Thyroid gland (tissue), 4 donors: Measurements from ENCODE around the gene EDNRA. TPM values are rescaled to one million over a fixed set of nuclear protein-coding genes. Genes with fewer than 3 reads are reported as not detected.
A peak's percentile ranks its signal among the peaks of the same experiment; 100 is the strongest.

ENCODE experiments used
- DNase-seq, 2 donors: peaks; one replicate each; pipeline ENCODE4 v3.0.0-alpha.2; 2019
- H3K27ac ChIP-seq, 3 donors: fragments of 200-600 bp; sonication (generic); 1 replicate in 2 of 3; 2 replicates in 1 of 3; pipeline ENCODE4 v1.5.1; 2016 to 2019; ENCODE audit warnings: mild to moderate bottlenecking in 1 of 3, moderate library complexity in 1 of 3
- H3K27me3 ChIP-seq: fragments of 200-600 bp; sonication (generic); one replicate; pipeline ENCODE4 v1.5.1; 2019
- H3K36me3 ChIP-seq, 2 donors: fragments of 200-600 bp; sonication (generic); one replicate each; pipeline ENCODE4 v1.5.1; 2016 to 2019
- H3K4me1 ChIP-seq, 2 donors: fragments of 200-600 bp; sonication (generic); one replicate each; pipeline ENCODE4 v1.5.1; 2017 to 2019
- H3K4me3 ChIP-seq, 3 donors: fragments of 200-600 bp; sonication (generic); replicated peaks in 1 of 3; 1 replicate in 2 of 3; 2 replicates in 1 of 3; pipeline ENCODE4 v1.5.1; 2016; ENCODE audit warnings: mild to moderate bottlenecking in 1 of 3
- H3K9me3 ChIP-seq: fragments of 200-600 bp; sonication (generic); one replicate; pipeline ENCODE4 v1.5.1; 2017
- POLR2A ChIP-seq, 2 donors: fragments of 450-650 bp; IDR thresholded peaks; one replicate each; pipeline ENCODE4 v1.6.1; 2017; ENCODE audit warnings: antibody characterized with exemption in 2 of 2, mild to moderate bottlenecking in 2 of 2, moderate library complexity in 1 of 2
- WGBS, 2 donors: methylation state at CpG; one replicate each; pipeline ENCODE4 v1.1.5; 2017; 5-methylcytosine and 5-hydroxymethylcytosine counted together
- intact Hi-C: fragments of 100-400 bp; cut with DNase I; formaldehyde crosslinking; loops from one replicate; pipeline ENCODE4 v1.15.1; 2023
- total RNA-seq, 4 donors: library from RNA; depleted of rRNA; stranded (reverse); fragments of >200 nt; gene quantifications; one replicate each; pipeline ENCODE4 v1.2.3, GENCODE V29; 2016
- TF ChIP-seq, protein P1 (sequence below), 6 experiments: fragments of 200-600 bp in 3 of 6; fragments of 450-650 bp in 3 of 6; sonication (generic) in 3 of 6; IDR thresholded peaks; one replicate each; pipeline ENCODE4 v1.5.1; 2016 to 2019; ENCODE audit warnings: antibody characterized with exemption in 6 of 6, mild to moderate bottlenecking in 2 of 6, inconsistent platforms in 1 of 6, moderate library complexity in 1 of 6

EDNRA gene
- total RNA-seq, 4 donors from 2014 or later: 5.9 to 7.7 (median 6.8) TPM

DNA sequence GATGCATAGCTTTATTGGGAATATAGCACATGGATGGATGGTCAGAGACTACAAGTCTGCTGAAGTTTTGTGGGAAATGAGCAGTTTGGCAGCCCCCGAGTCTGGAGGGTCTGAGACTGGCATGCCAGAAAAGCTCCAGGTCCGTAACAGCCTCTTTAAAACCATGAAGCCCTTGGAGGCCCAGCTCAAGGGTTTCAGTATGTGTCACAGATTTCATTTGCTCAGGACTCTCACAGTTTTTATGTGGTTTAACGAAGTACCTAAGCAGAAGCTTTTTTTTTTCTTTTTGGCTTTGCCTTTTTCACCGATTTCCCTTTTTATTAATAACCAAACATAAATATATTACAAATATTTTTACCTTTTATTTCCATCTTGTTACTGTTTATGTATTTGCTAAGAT is 105.7 kb downstream of the EDNRA start:
- H3K27me3 ChIP-seq: no peaks in the 10 kb centered on the region
- TF ChIP-seq POLR2A (IDR thresholded peaks at IDR 0.05): no peak
- TF ChIP-seq, protein P1, sequence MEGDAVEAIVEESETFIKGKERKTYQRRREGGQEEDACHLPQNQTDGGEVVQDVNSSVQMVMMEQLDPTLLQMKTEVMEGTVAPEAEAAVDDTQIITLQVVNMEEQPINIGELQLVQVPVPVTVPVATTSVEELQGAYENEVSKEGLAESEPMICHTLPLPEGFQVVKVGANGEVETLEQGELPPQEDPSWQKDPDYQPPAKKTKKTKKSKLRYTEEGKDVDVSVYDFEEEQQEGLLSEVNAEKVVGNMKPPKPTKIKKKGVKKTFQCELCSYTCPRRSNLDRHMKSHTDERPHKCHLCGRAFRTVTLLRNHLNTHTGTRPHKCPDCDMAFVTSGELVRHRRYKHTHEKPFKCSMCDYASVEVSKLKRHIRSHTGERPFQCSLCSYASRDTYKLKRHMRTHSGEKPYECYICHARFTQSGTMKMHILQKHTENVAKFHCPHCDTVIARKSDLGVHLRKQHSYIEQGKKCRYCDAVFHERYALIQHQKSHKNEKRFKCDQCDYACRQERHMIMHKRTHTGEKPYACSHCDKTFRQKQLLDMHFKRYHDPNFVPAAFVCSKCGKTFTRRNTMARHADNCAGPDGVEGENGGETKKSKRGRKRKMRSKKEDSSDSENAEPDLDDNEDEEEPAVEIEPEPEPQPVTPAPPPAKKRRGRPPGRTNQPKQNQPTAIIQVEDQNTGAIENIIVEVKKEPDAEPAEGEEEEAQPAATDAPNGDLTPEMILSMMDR (IDR thresholded peaks at IDR 0.05): no peak
- H3K27ac ChIP-seq: no peak overlapping the region
- intact Hi-C loops: loop anchor here (10.0 kb wide), 1 partner anchor 422 kb away; no protein-coding TSS in a partner anchor
- 67 to 71% methylated on average over 4 of the region's 4 CpGs for WGBS, 2 donors
- no peaks in the 10 kb centered on the region for H3K36me3 ChIP-seq
- H3K4me3 ChIP-seq: no peak overlapping the region
- H3K4me1 ChIP-seq: peaks cover 0 to 5% of the 10 kb centered on the region in 2 donors
- DNase-seq: no peak
- no peaks in the 10 kb centered on the region for H3K9me3 ChIP-seq

DNA sequence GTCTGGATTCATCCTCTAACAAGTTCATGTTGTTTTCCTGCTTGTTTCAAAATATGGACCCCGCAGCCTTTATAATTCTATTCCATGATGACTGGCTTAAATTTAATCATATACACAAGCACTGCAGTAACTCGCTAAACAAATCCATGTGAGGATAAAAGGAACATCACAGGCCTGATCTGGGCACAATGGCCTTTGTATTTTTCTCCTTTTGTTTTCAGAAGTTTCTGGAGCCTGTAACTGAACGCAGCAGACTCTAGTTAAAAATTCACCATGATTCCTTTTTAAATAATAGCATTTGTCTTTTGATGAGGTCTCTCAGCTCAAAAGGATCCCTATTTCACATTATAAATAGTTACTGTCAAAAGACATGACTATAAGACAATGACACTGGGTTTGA is 106.1 kb downstream of the EDNRA start:
- TF ChIP-seq POLR2A (IDR thresholded peaks at IDR 0.05): no peak
- TF ChIP-seq, protein P1 (IDR thresholded peaks at IDR 0.05): no peak
- Histone ChIP-seq H3K27me3 (no peaks in the 10 kb centered on the region), H3K4me3 (no peak overlapping the region), H3K36me3 (no peaks in the 10 kb centered on the region), H3K27ac (no peak overlapping the region), H3K4me1 (peaks cover 0 to 5% of the 10 kb centered on the region in 2 donors), H3K9me3 (no peaks in the 10 kb centered on the region)
- WGBS, 2 donors: 93 to 95% methylated on average over 3 of the region's 3 CpGs
- no peak for DNase-seq
- intact Hi-C loops: loop anchor here (10.0 kb wide), 1 partner anchor 422 kb away; no protein-coding TSS in a partner anchor

DNA sequence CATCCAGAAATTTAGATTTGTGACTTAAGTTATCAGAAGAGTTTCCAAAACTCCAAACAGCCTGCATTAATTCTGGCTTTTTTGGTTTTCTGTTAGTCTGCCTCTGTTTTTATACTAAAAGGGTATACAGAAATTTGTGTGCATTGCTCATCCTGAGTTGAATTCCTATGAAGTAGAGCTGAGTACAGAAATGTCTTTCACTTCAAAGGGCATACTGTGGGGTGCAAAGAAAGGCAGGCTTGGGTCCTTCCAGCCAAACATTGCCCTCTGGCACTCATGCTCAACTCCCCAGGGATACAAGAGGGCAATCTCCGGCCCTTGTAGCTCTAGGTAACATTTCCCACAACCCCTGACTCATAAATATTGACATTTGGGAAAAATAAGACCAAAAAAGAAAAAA is 108.7 kb downstream of the EDNRA start:
- Histone ChIP-seq H3K4me3 (no peak overlapping the region), H3K27ac (no peak overlapping the region)
- WGBS, 2 donors: 35 to 40% methylated on average over 1 of the region's 1 CpG

DNA sequence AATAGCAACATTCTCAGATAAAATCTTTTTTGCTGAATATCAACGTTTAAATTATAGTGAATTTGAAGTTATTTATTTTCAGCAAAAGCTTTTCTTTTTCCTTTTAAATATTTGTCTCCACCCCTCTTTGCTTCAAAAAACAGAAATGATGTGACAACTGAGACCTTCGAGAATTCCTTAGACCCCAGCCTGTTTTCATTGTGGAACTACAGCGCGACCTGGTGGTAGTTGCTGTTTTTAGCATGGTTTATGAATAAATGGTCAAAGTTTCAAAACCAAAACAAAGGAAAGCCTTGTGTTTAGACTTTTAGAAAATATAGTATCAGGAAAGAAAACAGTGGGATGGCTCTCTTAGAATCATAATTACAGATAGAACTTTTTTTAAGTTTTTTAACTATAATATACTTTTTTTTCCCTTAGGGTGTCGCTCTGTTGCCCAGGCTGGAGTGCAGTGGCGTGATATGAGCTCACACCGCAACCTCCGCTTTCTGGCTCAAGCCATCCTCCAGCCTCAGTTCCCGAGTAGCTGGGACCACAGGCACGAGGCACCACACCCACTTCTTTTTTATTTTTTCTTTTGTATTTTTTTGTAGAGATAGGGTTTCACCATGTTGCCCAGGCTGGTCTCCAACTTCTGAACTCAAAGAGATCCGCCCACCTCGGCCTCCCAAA is 109.5 kb downstream of the EDNRA start:
- no peak overlapping the region for H3K27ac ChIP-seq
- H3K27me3 ChIP-seq: no peaks in the 10 kb centered on the region
- peak; percentile 64 to 77 for DNase-seq
- H3K4me1 ChIP-seq: peaks cover 0 to 5% of the 10 kb centered on the region in 2 donors
- intact Hi-C loops: loop anchor here (5.0 to 10.0 kb wide), 2 partner anchors 73 to 274 kb away; no protein-coding TSS in a partner anchor
- 48% methylated on average over 12 of the region's 12 CpGs for WGBS, 2 donors
- H3K9me3 ChIP-seq: no peaks in the 10 kb centered on the region
- no peak overlapping the region for H3K4me3 ChIP-seq
- no peaks in the 10 kb centered on the region for H3K36me3 ChIP-seq
- TF ChIP-seq, protein P1 (IDR thresholded peaks at IDR 0.05): peak; percentile 50 to 91 (median 72)
- TF ChIP-seq POLR2A (IDR thresholded peaks at IDR 0.05): no peak

More for the DNA sequence above, 108.7 kb downstream of the EDNRA start:
- no peak for DNase-seq
- H3K36me3 ChIP-seq: no peaks in the 10 kb centered on the region
- peaks cover 0 to 5% of the 10 kb centered on the region in 2 donors for H3K4me1 ChIP-seq
- no peaks in the 10 kb centered on the region for H3K27me3 ChIP-seq
- no peaks in the 10 kb centered on the region for H3K9me3 ChIP-seq
- intact Hi-C loops: loop anchor here (10.0 kb wide), 1 partner anchor 425 kb away; no protein-coding TSS in a partner anchor
- TF ChIP-seq, protein P1 (IDR thresholded peaks at IDR 0.05): no peak
- TF ChIP-seq POLR2A (IDR thresholded peaks at IDR 0.05): no peak

DNA sequence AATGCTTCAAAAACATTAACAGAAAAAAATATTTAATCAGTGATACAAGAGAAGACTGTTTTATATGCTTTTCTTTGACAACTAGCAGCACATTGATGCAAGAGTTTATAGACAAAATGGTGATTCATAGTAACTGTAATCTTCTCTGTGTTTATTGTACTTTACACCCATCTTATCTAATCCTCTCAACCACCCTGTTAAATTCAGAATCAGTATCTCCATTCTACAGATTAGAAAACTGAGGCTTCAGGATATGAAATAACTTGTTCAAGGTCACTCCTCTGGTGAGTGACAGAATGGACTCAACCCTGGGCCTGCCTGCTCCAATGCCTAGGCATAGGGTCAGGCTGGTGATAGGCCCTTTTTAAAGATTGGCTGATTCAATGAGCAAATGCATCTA is 110.2 kb downstream of the EDNRA start:
- Histone ChIP-seq H3K27ac (no peak overlapping the region), H3K4me3 (no peak overlapping the region), H3K4me1 (peaks cover 0 to 12% of the 10 kb centered on the region in 2 donors), H3K36me3 (no peaks in the 10 kb centered on the region), H3K9me3 (no peaks in the 10 kb centered on the region), H3K27me3 (no peaks in the 10 kb centered on the region)
- TF ChIP-seq, protein P1 (IDR thresholded peaks at IDR 0.05): no peak
- no peak for TF ChIP-seq POLR2A (IDR thresholded peaks at IDR 0.05)
- intact Hi-C loops: loop anchor here (5.0 to 10.0 kb wide), 2 partner anchors 74 to 274 kb away; no protein-coding TSS in a partner anchor
- DNase-seq: no peak
